GM21390 (cell line): Measurements from ENCODE around the gene FAM83G.
"Not testable (repeated sequence)": the region's sequence is repeated elsewhere in the genome, so short reads cannot be mapped to it uniquely, and the experiment has no call there.

Source experiments
- ATAC-seq: cut with Tn5 transposase; IDR thresholded peaks from one replicate; pipeline ENCODE4 v1.9.1; 2021; ENCODE audit not compliant: unreplicated experiment

The FAM83G gene

DNA sequence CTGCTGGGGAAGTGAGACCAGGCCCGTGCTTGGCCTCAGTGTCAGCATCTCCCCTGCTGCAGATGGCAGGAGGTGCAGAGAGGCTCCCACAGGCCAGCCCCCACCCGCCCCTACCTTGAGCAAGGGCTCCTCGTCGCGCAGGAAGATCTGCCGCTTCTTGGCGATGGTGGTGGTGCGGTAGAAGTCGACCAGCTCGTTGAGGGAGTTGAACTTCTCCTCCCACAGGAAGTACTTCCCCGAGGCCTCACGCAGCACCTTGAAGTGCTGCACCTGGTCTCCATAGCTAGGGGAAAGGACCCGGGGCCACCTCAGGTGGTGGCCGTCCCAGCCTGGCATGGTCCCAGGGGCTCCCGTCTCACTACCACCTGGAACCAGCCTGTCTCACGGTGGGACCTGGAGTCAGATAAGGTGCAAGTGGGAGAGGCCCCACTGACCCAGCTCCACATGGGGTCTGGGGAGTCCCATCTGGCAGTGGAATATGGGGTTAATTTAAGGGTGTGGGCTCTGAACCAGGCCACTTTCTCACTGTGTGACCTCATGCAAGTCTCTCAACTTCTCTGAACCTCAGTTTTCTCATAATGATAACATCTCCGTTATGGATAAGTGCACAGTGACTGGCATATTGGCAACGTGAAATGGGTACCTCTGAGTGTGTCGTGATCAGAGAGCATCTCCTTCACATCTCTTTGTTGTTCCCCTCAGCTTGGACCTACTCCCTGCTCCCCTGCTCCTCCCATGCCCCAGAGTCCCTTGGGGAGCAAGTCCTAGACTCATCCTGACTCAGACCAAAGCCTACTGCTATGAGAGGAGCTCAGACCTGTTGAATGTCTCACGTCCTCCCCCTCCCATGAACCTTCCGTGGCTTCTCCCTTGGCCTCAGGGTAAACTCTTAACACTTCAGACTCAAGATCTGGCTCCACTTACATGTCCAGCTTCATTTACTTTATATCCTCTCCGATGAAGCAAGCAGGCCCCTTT is 19.8 kb upstream of the FAM83G start:
- ATAC-seq = no peak

GRCh38 chr17:19023209-19023999 is 18.8 kb upstream of the FAM83G start:
- no peak for ATAC-seq

DNA sequence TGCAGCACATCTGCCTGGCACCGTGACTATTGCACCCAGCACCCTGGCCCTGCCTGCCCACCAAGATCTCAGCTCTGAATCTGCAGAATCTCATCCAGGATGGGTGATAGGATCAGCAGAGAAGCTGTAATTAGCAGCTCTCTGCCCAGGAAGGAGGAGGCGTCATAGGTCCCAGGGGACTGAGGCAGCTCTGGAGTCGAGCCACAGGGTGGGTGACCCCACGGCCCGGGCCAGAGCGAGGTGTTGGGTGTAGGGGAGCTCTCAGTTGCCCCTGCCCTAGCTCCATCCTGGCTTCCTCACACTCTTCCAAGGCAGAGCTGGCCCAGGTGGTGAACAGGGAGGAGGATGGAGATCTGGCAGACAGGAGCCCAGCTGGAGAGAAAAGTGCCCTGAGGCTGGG is 18.2 kb upstream of the FAM83G start:
- no peak for ATAC-seq

GRCh38 chr17:19022128-19022527 is 17.6 kb upstream of the FAM83G start:
- ATAC-seq = no peak

GRCh38 chr17:19021622-19022083 is 17.1 kb upstream of the FAM83G start:
- no peak for ATAC-seq

DNA sequence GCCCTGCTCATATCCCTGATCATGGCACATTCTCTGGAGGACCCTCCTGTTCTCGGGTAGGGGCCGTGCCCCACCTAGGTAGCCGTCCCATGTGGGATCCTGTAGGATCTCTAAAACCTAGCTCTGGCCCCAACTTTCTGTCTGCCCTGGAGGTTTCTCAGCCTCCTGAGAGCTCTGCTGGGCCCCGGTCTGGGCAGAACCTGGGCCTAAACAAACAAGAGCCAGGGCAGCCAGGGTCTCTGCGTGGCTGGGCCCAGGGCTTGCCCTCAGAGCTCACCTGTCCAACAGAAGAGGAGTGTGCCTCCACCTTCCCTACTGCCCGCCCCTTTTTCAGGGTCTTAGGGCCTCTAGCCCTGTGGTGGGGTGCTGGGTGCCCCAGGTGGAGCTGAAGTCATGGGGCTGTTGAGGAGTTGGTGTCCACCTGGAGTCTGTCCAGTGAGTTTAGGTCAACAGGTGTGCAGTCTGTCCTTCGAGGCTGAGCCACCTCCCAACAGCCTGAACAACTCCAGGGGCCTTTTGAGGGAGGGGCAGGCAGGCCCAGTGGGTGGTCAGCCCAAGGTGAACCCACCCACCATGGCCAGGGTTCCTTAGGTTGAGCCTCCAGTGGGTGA is 16.6 kb upstream of the FAM83G start:
- not testable (repeated sequence) for ATAC-seq

DNA sequence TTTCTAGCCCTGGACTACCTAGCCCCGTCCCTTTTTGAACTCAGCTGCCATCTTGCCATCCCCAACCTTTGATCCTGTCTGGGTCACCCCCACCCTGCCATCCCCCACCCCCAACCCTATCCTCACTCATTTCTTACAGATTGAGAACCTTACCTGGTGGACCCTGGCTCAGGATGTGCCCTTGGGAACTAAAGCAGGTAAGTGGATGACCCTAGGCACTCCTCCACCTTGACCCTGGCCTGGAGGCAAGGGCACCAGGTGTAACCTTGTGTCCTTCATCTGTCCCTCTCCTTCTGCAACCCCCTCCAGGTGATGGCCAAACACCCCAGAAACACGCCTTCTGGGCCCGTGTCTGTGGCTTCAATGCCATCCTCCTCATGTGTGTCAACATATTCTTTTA is 15.5 kb upstream of the FAM83G start:
- ATAC-seq = no peak

DNA sequence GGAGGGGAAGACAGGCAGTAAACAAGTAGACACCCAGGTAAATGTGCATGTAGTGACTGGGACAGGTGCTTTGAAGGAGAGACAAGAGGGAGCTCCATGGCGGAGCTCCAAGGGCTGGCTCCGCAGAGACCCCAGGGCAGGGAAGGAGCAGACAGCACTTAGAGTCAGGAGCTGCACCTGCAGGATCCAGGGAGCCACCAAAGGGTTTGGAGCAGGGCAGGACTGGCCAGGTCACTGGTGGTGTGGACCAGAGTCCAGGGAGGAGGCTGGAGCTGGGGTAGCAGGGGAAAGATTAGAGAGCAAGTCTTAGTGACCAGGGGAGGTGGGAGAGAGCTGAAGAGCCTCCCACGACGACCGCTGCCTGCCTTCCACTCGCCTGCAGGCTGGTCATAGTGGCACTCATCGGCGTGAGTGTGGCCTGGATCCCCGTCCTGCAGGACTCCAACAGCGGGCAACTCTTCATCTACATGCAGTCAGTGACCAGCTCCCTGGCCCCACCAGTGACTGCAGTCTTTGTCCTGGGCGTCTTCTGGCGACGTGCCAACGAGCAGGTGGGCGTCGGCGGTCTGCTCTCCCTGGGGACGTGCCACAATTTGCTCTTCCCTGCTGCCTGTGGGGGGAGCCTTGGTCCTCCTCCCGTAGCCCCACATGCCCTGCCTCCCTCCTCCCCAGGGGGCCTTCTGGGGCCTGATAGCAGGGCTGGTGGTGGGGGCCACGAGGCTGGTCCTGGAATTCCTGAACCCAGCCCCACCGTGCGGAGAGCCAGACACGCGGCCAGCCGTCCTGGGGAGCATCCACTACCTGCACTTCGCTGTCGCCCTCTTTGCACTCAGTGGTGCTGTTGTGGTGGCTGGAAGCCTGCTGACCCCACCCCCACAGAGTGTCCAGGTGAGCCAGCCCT is 14.7 kb upstream of the FAM83G start:
- no peak for ATAC-seq

- ATAC-seq = no peak
These were observed 14.0 kb upstream of the FAM83G start for GRCh38 chr17:19018600-19018950.

DNA sequence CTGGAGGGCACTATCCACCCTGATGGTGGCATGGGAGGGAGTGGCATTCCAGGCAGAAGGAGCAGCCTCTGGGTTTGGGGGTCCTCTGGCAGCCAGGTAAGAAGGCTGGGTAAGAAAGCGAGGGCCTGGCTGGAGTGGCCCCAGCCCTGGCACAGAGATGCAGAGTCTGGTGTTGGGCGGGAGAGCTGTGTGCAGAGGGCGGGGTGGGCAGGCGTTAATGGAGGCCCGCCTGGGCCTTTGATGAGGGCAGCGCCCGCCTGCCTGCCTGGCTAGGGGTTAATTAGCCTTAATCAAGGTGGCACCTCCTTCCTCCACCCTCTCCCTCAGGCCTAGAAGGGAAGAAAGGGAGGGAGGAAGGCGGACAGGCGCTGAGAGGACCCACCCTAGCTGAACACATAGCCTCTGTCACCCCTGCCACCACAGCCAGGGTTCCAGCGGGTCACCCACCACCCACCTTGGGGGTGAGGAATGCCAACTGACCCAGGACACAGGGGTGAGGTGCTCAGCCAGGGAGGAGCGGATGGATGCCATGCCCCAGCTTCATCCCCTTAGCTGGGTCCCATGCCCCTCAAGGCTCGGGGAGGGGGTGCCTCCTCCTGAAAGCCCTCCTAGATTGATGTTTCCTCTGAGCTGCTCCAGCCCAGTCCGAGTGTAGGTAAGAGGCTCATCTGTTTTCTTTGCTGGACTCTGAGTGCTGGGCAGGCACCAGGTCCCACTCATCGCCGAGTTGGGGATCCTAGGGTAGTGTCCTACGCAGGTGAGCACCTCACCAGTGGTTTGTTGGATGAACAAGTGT is 13.4 kb upstream of the FAM83G start:
- ATAC-seq = no peak

GRCh38 chr17:19017401-19017800 is 12.8 kb upstream of the FAM83G start:
- no peak for ATAC-seq

- ATAC-seq = no peak
These were observed 12.3 kb upstream of the FAM83G start for GRCh38 chr17:19016881-19017280.

DNA sequence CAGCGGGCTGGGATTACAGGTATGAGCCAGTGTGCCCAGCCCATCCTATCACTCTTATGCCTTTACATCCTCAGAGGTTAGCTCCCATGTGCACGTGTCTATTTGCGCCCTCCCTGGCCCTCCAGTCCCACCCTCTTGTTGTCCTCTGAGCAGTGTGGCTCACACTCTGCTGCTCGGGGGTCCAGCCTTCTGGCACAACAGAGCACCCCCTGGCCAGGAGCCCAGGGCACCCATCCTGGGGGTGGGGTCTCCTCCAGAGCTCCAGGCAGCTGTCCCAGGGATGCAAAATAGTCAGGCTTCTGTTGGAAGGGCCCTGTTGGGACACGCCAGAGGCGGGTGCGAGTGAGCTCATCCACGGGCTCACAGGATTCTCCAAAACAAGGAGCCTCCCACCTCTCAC is 11.7 kb upstream of the FAM83G start:
- ATAC-seq = no peak

- ATAC-seq = no peak
These were observed 10.9 kb upstream of the FAM83G start for GRCh38 chr17:19015428-19015827.

DNA sequence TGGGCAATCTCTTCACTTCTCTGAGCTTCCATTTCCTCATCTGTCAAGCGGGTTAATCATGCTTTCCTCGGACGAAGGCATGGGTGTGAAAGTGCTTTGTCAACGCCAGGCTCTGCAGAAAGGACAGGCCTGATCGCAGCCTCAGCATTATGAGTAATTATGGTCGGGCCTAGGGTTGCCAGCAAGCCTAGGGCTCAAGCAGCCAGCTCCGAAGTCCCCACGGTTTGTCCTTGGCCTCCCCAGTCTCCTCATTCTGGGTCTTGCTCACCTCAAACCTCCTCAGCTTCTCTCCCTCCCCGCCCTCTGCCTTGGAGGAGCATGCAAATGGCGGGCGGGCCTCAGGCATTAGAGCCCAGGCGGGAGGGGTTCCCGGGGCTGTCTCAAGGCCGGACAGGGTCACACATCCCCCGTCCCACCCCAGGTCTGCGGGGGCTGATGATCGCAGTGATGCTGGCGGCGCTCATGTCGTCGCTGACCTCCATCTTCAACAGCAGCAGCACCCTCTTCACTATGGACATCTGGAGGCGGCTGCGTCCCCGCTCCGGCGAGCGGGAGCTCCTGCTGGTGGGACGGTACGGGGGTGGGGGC is 10.2 kb upstream of the FAM83G start:
- no peak for ATAC-seq

GRCh38 chr17:19013806-19014627 is 9.5 kb upstream of the FAM83G start:
- no peak for ATAC-seq

GRCh38 chr17:19013226-19013625 is 8.7 kb upstream of the FAM83G start:
- ATAC-seq = no peak
